ENCODE results near the gene RAPGEF4. TPM values are rescaled to one million over a fixed set of nuclear protein-coding genes. Genes with fewer than 3 reads are reported as not detected.

Gene RAPGEF4
- total and polyA plus RNA-seq, 4 donors: 0.46 to 22.8 (median 3.9) TPM

GRCh38 chr2:173099804-173100203, 364.2 kb downstream of the RAPGEF4 start:
- Histone ChIP-seq H3K36me3 (ENCODE audit: control insufficient read depth in 1 of 2, insufficient read depth in 2 of 2, low read length in 1 of 2) (peaks cover 0 to 5% of the 10 kb centered on the region in 2 donors), H3K4me1 (ENCODE audit: control insufficient read depth in 1 of 2, insufficient read depth in 2 of 2, low read length in 2 of 2) (peaks cover 0 to 4% of the 10 kb centered on the region in 2 donors), H3K27ac (ENCODE audit: low read depth in 1 of 2, low read length in 2 of 2) (no peak overlapping the region), H3K27me3 (ENCODE audit: control insufficient read depth in 1 of 2, insufficient read depth in 2 of 2, low read length in 1 of 2) (no peaks in the 10 kb centered on the region), H3K4me3 (ENCODE audit: low read length in 2 of 2) (no peak overlapping the region), H3K9me3 (ENCODE audit: control insufficient read depth, low read length) (no peaks in the 10 kb centered on the region)
- no peak for ATAC-seq (ENCODE audit: low FRiP score)
- no peak for DNase-seq
- intact Hi-C loops (cut with DNase I): no loop called here
- WGBS, 2 donors: 97 to 98% methylated on average over 2 of the region's 2 CpGs

DNA sequence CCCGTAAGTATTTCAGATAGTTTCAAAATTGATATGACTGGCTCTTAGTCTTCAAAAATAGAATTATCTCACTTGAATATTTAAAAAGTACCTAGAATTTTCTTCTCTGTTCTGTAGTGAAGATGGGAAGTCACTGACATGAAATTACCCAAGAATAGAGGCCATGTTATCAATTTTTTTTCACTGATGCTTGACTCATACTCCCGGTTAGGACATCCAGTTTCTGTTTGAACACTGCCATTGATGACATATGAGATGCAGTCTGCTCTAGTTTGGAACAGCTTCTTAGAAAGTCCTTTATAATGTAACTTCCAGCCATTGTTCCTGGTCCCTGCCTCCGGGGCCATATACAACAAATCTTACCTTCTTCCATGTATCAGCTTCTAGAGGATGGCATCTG, 366.0 kb downstream of the RAPGEF4 start:
- peaks cover 0 to 9% of the 10 kb centered on the region in 2 donors for H3K4me1 ChIP-seq (ENCODE audit: control insufficient read depth in 1 of 2, insufficient read depth in 2 of 2, low read length in 2 of 2)
- intact Hi-C loops (cut with DNase I): no loop called here
- peak; percentile 54 for ATAC-seq (ENCODE audit: low FRiP score)

More for the DNA sequence above, 366.0 kb downstream of the RAPGEF4 start:
- Histone ChIP-seq H3K27me3 (ENCODE audit: control insufficient read depth in 1 of 2, insufficient read depth in 2 of 2, low read length in 1 of 2) (no peaks in the 10 kb centered on the region), H3K4me3 (ENCODE audit: low read length in 2 of 2) (no peak overlapping the region), H3K27ac (ENCODE audit: low read depth in 1 of 2, low read length in 2 of 2) (no peak overlapping the region), H3K9me3 (ENCODE audit: control insufficient read depth, low read length) (no peaks in the 10 kb centered on the region), H3K36me3 (ENCODE audit: control insufficient read depth in 1 of 2, insufficient read depth in 2 of 2, low read length in 1 of 2) (peaks cover 0 to 5% of the 10 kb centered on the region in 2 donors)
- 85 to 92% methylated on average over 3 of the region's 3 CpGs for WGBS, 2 donors
- DNase-seq: no peak

Other genes starting within 250 kb of the RAPGEF4 start
- gene PDK1, start 179.8 kb upstream of the RAPGEF4 start, total RNA-seq: 10 to 100 TPM; 27.4 to 38.7 TPM
- gene PDK1, start 179.8 kb upstream of the RAPGEF4 start, polyA plus RNA-seq: 1 to 10 TPM; 1.9 to 3.2 TPM

Data from aorta (tissue), 5 donors.